Sigmoid colon (tissue), 7 donors: ENCODE data around the gene RPIA. TPM values are rescaled to one million over a fixed set of nuclear protein-coding genes. Genes with fewer than 3 reads are reported as not detected.

ENCODE experiments used
- DNase-seq: peaks from one replicate; pipeline ENCODE4 v3.0.0-alpha.2; 2019
- H3K27ac ChIP-seq, 4 donors: fragments of 200-600 bp; sonication (generic); one replicate each; pipeline ENCODE4 v1.5.1; 2016 to 2019; ENCODE audit warnings: mild to moderate bottlenecking in 1 of 4
- H3K27me3 ChIP-seq, 3 donors: fragments of 200-600 bp; sonication (generic); one replicate each; pipeline ENCODE4 v1.5.1; 2019; ENCODE audit warnings: mild to moderate bottlenecking in 1 of 3
- H3K36me3 ChIP-seq, 4 donors: fragments of 200-600 bp; sonication (generic); one replicate each; pipeline ENCODE4 v1.5.1; 2016 to 2019
- H3K4me1 ChIP-seq, 4 donors: fragments of 200-600 bp; sonication (generic); one replicate each; pipeline ENCODE4 v1.5.1; 2017 to 2019
- H3K4me3 ChIP-seq, 4 donors: fragments of 200-600 bp; sonication (generic); one replicate each; pipeline ENCODE4 v1.5.1; 2017 to 2019; ENCODE audit warnings: mild to moderate bottlenecking in 2 of 4, moderate library complexity in 1 of 4
- H3K9me3 ChIP-seq, 4 donors: fragments of 200-600 bp in 3 of 4; sonication (generic) in 3 of 4; one replicate each; pipeline versions ENCODE4 v1.5.1 to v1.6.1; 2013 to 2019
- CTCF ChIP-seq, 4 experiments: fragments of 450-650 bp in 3 of 4; fragments of 200-600 bp in 1 of 4; IDR thresholded peaks; one replicate each; pipeline ENCODE4 v1.5.1; 2016 to 2019; ENCODE audit warnings: antibody characterized with exemption in 4 of 4, mild to moderate bottlenecking in 3 of 4, moderate library complexity in 2 of 4
- EP300 ChIP-seq, 4 donors: sonication (generic); formaldehyde crosslinking; IDR thresholded peaks; one replicate each; pipeline ENCODE4 v1.6.1; 2017; ENCODE audit warnings: antibody characterized with exemption in 4 of 4
- POLR2A ChIP-seq, 2 donors: fragments of 450-650 bp; IDR thresholded peaks; one replicate each; pipeline ENCODE4 v1.6.1; 2016; ENCODE audit warnings: antibody characterized with exemption in 2 of 2, mild to moderate bottlenecking in 2 of 2, moderate library complexity in 2 of 2
- POLR2AphosphoS5 ChIP-seq, 4 donors: sonication (generic); formaldehyde crosslinking; IDR thresholded peaks; one replicate each; pipeline ENCODE4 v1.6.1; 2017; ENCODE audit warnings: antibody characterized with exemption in 4 of 4
- WGBS, 2 donors: extraction: QIAGEN DNeasy Blood & Tissue Kit; methylation state at CpG; one replicate each; pipeline ENCODE4 v1.1.7; 2013; 5-methylcytosine and 5-hydroxymethylcytosine counted together
- intact Hi-C: fragments of 100-400 bp; cut with DNase I; formaldehyde crosslinking; loops from one replicate; pipeline ENCODE4 v1.15.1; 2023
- polyA plus RNA-seq, 3 donors: library from polyadenylated mRNA; stranded (reverse); fragments of 200-250 nt; gene quantifications; one replicate each; pipeline ENCODE4 v1.2.3, GENCODE V29; 2013
- total RNA-seq, 4 donors: library from RNA; depleted of rRNA; stranded (reverse); fragments of >200 nt; gene quantifications; one replicate each; pipeline ENCODE4 v1.1.0, GENCODE V29; 2016
- donor health status: healthy with polysubstance abuse.
- donor health status: Bipolar disorder and iron deficiency.
- donor health status: healthy.

RPIA gene
- total and polyA plus RNA-seq, 7 donors, result 1.1 to 38.3 (median 8.2) TPM

- H3K27me3 ChIP-seq, result no peaks in the 10 kb centered on the region
- no peak overlapping the region for H3K27ac ChIP-seq
- no peak for DNase-seq
- no peaks in the 10 kb centered on the region for H3K36me3 ChIP-seq
- H3K9me3 ChIP-seq, result peaks cover 0 to 2% (median 0%) of the 10 kb centered on the region in 4 donors
- intact Hi-C loops, result no loop called here
- no peaks in the 10 kb centered on the region for H3K4me1 ChIP-seq
- WGBS, 2 donors, result 47 to 49% methylated on average over 2 of the region's 2 CpGs
- TF ChIP-seq POLR2A (IDR thresholded peaks at IDR 0.05) (no peak), CTCF (IDR thresholded peaks at IDR 0.05) (no peak), POLR2AphosphoS5 (IDR thresholded peaks at IDR 0.05) (no peak), EP300 (IDR thresholded peaks at IDR 0.05) (no peak)
- no peak overlapping the region for H3K4me3 ChIP-seq
Measured at GRCh38 chr2:88683160-88684021, 8.1 kb upstream of the RPIA start.

DNA sequence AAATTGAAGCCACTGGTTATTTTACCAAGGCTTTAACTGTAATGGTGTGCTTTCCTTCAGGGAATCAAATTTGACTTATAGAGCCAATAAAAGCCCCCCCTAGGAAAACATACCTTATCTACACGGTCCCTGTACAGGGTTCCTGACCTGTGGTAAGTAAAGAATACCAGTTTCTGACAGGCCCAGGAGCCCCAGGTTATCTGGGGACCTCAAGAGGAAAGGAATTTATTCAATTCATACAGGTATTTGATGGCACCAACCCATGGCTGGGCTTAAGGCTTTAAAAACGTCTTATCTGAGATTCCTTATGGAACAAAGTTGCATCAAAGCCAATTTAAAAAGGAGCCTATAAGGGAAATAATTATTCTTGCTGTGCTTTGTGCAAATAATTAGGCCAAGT lies 7.0 kb upstream of the RPIA start:
- TF ChIP-seq POLR2AphosphoS5 (IDR thresholded peaks at IDR 0.05), result no peak
- no peak for TF ChIP-seq POLR2A (IDR thresholded peaks at IDR 0.05)
- TF ChIP-seq CTCF (IDR thresholded peaks at IDR 0.05), result no peak
- TF ChIP-seq EP300 (IDR thresholded peaks at IDR 0.05), result no peak
- Histone ChIP-seq H3K4me1 (no peaks in the 10 kb centered on the region), H3K4me3 (no peak overlapping the region), H3K36me3 (no peaks in the 10 kb centered on the region), H3K27ac (no peak overlapping the region), H3K9me3 (peaks cover 0 to 2% (median 0%) of the 10 kb centered on the region in 4 donors), H3K27me3 (no peaks in the 10 kb centered on the region)
- intact Hi-C loops, result no loop called here
- no peak for DNase-seq
- 86 to 87% methylated on average over 2 of the region's 2 CpGs for WGBS, 2 donors

GRCh38 chr2:88686320-88686719 lies 5.2 kb upstream of the RPIA start:
- peaks cover 0 to 13% (median 9%) of the 10 kb centered on the region in 4 donors for H3K4me1 ChIP-seq
- no peak overlapping the region for H3K27ac ChIP-seq
- intact Hi-C loops, result loop anchor here (5.0 kb wide), 1 partner anchor 519 kb away; no protein-coding TSS in a partner anchor
- TF ChIP-seq CTCF (IDR thresholded peaks at IDR 0.05) (no peak), POLR2AphosphoS5 (IDR thresholded peaks at IDR 0.05) (no peak), EP300 (IDR thresholded peaks at IDR 0.05) (no peak), POLR2A (IDR thresholded peaks at IDR 0.05) (no peak)
- no peaks in the 10 kb centered on the region for H3K27me3 ChIP-seq
- H3K9me3 ChIP-seq, result peaks cover 0 to 2% (median 0%) of the 10 kb centered on the region in 4 donors
- 71 to 85% methylated on average over 4 of the region's 4 CpGs for WGBS, 2 donors
- H3K36me3 ChIP-seq, result no peaks in the 10 kb centered on the region
- no peak overlapping the region for H3K4me3 ChIP-seq
- DNase-seq, result no peak

DNA sequence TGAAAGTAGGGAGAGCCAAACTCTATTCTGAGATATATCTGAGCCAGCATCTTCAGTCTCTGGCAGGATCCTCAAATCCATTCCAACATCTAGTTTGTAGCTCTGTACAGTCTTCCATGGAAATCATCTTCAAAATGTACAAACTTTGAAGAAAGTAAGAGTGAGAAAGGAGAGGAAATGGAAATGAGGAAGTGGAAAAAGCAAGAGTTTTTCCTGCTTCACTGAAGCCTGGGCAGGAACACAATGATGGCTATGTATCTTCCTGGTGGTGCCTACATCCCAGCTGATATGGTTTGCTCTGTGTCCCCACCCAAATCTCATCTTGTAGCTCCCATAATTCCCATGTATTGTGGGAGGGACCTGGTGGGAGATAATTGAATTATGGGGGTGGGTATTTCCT lies 4.1 kb upstream of the RPIA start:
- no peaks in the 10 kb centered on the region for H3K36me3 ChIP-seq
- H3K27ac ChIP-seq, result no peak overlapping the region
- H3K4me1 ChIP-seq, result peaks cover 0 to 17% (median 13%) of the 10 kb centered on the region in 4 donors
- DNase-seq, result no peak
- TF ChIP-seq POLR2AphosphoS5 (IDR thresholded peaks at IDR 0.05), result no peak
- TF ChIP-seq POLR2A (IDR thresholded peaks at IDR 0.05), result no peak
- TF ChIP-seq EP300 (IDR thresholded peaks at IDR 0.05), result no peak
- TF ChIP-seq CTCF (IDR thresholded peaks at IDR 0.05), result no peak
- no peak overlapping the region for H3K4me3 ChIP-seq
- H3K27me3 ChIP-seq, result no peaks in the 10 kb centered on the region
- H3K9me3 ChIP-seq, result peaks cover 0 to 2% (median 0%) of the 10 kb centered on the region in 4 donors
- intact Hi-C loops, result loop anchor here (5.0 kb wide), 1 partner anchor 520 kb away; no protein-coding TSS in a partner anchor
